HUES6 (cell line): Measurements from ENCODE around the gene SPANXN4.

ENCODE experiments used
- H3K27ac ChIP-seq: 2 replicates; pipeline ENCODE4 v1.7.0; 2013; ENCODE audit warnings: low read depth, mild to moderate bottlenecking, low read length, inconsistent platforms
- H3K27me3 ChIP-seq: 2 replicates; pipeline ENCODE4 v1.6.1; 2013; ENCODE audit warnings: low read length; ENCODE audit not compliant: control insufficient read depth, insufficient read depth
- H3K36me3 ChIP-seq: 2 replicates; pipeline ENCODE4 v1.6.1; 2013; ENCODE audit warnings: low read length; ENCODE audit not compliant: control insufficient read depth, insufficient read depth
- H3K4me1 ChIP-seq: 2 replicates; pipeline ENCODE4 v1.6.1; 2013; ENCODE audit warnings: low read length; ENCODE audit not compliant: control insufficient read depth, insufficient read depth
- H3K4me3 ChIP-seq: 2 replicates; pipeline ENCODE4 v1.5.1; 2013; ENCODE audit warnings: low read depth, low read length
- H3K9ac ChIP-seq: one replicate; pipeline ENCODE4 v1.6.1; 2013; ENCODE audit warnings: mild to moderate bottlenecking, low read length
- H3K9me3 ChIP-seq: 2 replicates; pipeline ENCODE4 v1.6.1; 2013; ENCODE audit warnings: low read depth, low read length; ENCODE audit not compliant: control insufficient read depth, insufficient read depth

SPANXN4 gene

DNA sequence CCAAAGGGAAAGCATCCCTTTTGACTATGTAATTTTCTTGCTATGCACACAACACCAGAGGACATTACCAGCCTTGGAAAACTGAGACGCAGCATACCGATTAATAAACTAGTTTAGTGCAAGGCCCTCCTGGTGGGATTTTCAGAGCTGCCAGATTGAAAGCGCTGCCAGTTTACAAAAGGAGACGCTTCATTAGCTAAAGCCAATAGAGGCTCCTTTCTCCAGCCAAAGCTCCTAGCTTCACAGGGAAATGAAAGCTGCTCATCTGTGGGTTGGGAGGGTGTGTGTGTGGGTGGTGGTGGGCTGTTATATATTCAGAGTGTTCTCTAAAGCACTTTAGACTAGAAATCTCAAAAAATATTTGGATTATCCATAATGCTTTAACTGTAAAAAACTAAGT lies 32.4 kb downstream of the SPANXN4 start:
- Histone ChIP-seq H3K27ac (no peak overlapping the region), H3K9ac (no peak overlapping the region), H3K4me3 (no peak overlapping the region), H3K36me3 (no peaks in the 10 kb centered on the region), H3K4me1 (no peaks in the 10 kb centered on the region), H3K9me3 (no peaks in the 10 kb centered on the region), H3K27me3 (no peaks in the 10 kb centered on the region)

DNA sequence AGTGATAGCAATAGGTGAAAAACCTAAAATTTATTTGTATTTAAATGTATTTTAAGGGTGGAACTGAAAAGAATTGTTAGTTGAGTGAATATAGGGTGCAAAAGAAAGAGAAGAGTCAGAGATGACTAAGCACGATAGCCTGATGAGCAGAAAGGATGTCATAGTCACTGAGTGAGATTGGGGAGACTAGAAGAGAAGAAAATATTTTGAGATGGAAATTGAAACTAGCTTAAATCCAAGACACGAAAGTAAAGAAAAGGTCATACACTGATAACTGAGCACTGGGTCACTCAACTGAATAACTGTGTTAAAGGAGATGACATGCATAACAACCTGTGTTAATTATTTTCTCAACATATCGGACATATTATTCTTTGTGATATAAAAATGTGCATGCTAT lies 55.5 kb downstream of the SPANXN4 start:
- H3K9me3 ChIP-seq, result peaks cover 25% of the 10 kb centered on the region

DNA sequence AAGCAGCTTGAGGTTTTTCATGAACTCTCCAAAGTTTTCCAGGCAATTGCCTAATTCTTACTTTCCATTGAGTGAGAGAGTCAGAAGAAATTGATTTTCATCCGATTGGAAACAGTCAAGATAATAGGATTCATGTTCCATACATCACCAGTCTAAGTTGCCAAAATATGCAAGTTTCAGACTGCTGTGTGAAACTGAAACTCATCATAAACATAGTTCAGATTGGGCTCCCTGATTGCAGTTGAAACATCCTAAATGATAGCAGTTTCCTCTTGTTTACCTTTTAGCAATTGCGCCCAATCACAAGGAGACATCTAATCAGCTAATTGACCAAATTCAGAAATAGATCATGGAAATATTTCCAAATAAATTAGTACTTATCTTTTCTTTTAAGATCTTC lies 56.8 kb downstream of the SPANXN4 start:
- Histone ChIP-seq H3K36me3 (no peaks in the 10 kb centered on the region), H3K9me3 (peaks cover 22% of the 10 kb centered on the region), H3K27me3 (no peaks in the 10 kb centered on the region), H3K27ac (no peak overlapping the region), H3K4me1 (peaks cover 9% of the 10 kb centered on the region; the same call in 1 of the 2 replicates), H3K4me3 (no peak overlapping the region), H3K9ac (no peak overlapping the region)

More for the DNA sequence above, 55.5 kb downstream of the SPANXN4 start:
- no peaks in the 10 kb centered on the region for H3K27me3 ChIP-seq
- H3K27ac ChIP-seq, result no peak overlapping the region
- H3K9ac ChIP-seq, result no peak overlapping the region
- peaks cover 9% of the 10 kb centered on the region; the same call in 1 of the 2 replicates for H3K4me1 ChIP-seq
- H3K36me3 ChIP-seq, result no peaks in the 10 kb centered on the region
- H3K4me3 ChIP-seq, result no peak overlapping the region
